Hepatocyte (in vitro differentiated cells): Measurements from ENCODE around the gene PSG5.
"Not testable (repeated sequence)": the region's sequence is repeated elsewhere in the genome, so short reads cannot be mapped to it uniquely, and the experiment has no call there.

Experiments used
- EZH2 ChIP-seq: fragments of 200-600 bp; sonication (generic); IDR thresholded peaks from 2 replicates; pipeline ENCODE4 v1.6.1; 2016; ENCODE audit warnings: antibody characterized with exemption, mild to moderate bottlenecking, borderline replicate concordance
- EZH2phosphoT487 ChIP-seq: fragments of 200-600 bp; sonication (generic); IDR thresholded peaks from one replicate; pipeline ENCODE4 v1.6.1; 2018; ENCODE audit warnings: antibody characterized with exemption, mild to moderate bottlenecking, low read depth, moderate library complexity; ENCODE audit not compliant: unreplicated experiment, severe bottlenecking
- TF ChIP-seq, protein P1 (sequence below): fragments of 200-600 bp; sonication (generic); IDR thresholded peaks from 2 replicates; pipeline ENCODE4 v1.5.1; 2016; ENCODE audit warnings: antibody characterized with exemption, mild to moderate bottlenecking; ENCODE audit not compliant: poor library complexity

DNA sequence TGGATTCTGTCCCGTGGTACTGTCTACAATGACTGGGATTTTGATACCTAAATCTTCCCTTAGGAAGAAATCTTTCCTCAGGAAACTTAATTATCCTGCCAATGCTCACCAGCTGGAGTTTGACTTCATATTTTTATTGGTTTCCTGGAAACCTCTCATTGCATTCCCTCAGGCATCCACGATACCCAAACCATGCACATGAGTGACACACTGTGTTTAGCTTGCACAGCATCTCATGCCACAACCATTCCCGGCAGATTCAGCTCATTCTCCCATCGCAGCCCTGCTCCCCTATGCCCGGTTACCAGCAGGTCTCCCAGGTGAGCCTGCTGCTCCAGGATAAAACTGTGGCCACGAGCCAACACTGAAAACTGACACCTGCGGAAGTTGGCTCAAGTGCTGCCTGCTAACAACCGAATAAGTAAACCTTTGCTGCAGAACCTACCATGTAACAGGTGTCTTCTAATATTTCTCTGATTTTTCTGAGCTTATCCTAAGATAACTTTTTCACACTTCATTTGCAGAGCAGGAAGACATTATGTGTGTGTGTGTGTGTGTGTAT, 55.0 kb downstream of the PSG5 start:
- TF ChIP-seq, protein P1, sequence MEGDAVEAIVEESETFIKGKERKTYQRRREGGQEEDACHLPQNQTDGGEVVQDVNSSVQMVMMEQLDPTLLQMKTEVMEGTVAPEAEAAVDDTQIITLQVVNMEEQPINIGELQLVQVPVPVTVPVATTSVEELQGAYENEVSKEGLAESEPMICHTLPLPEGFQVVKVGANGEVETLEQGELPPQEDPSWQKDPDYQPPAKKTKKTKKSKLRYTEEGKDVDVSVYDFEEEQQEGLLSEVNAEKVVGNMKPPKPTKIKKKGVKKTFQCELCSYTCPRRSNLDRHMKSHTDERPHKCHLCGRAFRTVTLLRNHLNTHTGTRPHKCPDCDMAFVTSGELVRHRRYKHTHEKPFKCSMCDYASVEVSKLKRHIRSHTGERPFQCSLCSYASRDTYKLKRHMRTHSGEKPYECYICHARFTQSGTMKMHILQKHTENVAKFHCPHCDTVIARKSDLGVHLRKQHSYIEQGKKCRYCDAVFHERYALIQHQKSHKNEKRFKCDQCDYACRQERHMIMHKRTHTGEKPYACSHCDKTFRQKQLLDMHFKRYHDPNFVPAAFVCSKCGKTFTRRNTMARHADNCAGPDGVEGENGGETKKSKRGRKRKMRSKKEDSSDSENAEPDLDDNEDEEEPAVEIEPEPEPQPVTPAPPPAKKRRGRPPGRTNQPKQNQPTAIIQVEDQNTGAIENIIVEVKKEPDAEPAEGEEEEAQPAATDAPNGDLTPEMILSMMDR, result not testable (repeated sequence)
- TF ChIP-seq EZH2, EZH2phosphoT487: not testable (repeated sequence)
